Measurements from ENCODE around the gene DSCAML1. TPM values are rescaled to one million over a fixed set of nuclear protein-coding genes. Genes with fewer than 3 reads are reported as not detected.
A peak's percentile ranks its signal among the peaks of the same experiment; 100 is the strongest.

Gene DSCAML1
- total RNA-seq, 1 experiment from 2014 or later, result 0.15 TPM

DNA sequence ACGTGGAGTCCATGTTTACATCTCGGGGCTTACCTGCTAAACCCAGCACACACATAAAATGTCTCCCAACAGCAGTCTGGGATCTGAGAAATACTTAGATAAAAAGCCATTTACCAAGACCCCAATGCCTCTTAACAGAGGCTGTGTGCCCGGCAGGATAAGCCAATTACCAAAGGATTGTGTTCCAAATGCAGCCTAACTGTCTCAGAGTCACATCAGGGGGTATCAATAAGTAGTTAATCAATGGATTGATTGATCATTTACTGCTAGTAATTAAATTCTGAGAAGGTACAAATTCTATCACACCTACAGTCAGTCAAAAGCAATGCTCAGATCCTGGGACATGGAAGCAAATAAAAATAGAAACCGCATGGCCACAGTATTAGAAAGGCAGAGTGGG lies 125.6 kb downstream of the DSCAML1 start:
- peaks cover 41 to 51% of the 10 kb centered on the region in 2 experiments for H3K4me1 Mint-ChIP-seq
- peaks cover 8% of the 10 kb centered on the region; the same call in 1 of the 2 replicates for H3K4me1 ChIP-seq (ENCODE audit: insufficient read depth, low read length)

More for the DNA sequence above, 125.6 kb downstream of the DSCAML1 start:
- no peak overlapping the region for H2AK5ac ChIP-seq (ENCODE audit: insufficient read length, low read length)
- no peak overlapping the region for H4K91ac ChIP-seq (ENCODE audit: insufficient read length, low read depth, low read length)
- H3K9ac ChIP-seq (ENCODE audit: extremely low read depth, insufficient read length, low read length), result no peak overlapping the region
- no CpG with 5 or more reads among the region's 4 CpGs for WGBS (ENCODE audit: extremely low coverage, insufficient read length, low lambda C conversion rate)
- Mint-ChIP-seq H3K27ac (no peak overlapping the region), H3K4me3 (no peak overlapping the region), H3K27me3 (ENCODE audit: low read depth) (peaks cover 55% of the 10 kb centered on the region), H3K36me3 (ENCODE audit: insufficient read depth in 1 of 3, low read depth in 3 of 3) (no peaks in the 10 kb centered on the region; a peak in 1 of 7 replicates), H3K9me3 (peaks cover 0 to 2% of the 10 kb centered on the region in 2 experiments; a peak in 2 of 5 replicates)
- H3K23ac ChIP-seq (ENCODE audit: insufficient read length, low read depth, low read length), result no peak overlapping the region
- H3K27ac ChIP-seq (ENCODE audit: insufficient read length, low read depth, low read length), result no peak overlapping the region
- no peaks in the 10 kb centered on the region for H3K27me3 ChIP-seq (ENCODE audit: insufficient read depth, low read length)
- TF ChIP-seq, protein P1, sequence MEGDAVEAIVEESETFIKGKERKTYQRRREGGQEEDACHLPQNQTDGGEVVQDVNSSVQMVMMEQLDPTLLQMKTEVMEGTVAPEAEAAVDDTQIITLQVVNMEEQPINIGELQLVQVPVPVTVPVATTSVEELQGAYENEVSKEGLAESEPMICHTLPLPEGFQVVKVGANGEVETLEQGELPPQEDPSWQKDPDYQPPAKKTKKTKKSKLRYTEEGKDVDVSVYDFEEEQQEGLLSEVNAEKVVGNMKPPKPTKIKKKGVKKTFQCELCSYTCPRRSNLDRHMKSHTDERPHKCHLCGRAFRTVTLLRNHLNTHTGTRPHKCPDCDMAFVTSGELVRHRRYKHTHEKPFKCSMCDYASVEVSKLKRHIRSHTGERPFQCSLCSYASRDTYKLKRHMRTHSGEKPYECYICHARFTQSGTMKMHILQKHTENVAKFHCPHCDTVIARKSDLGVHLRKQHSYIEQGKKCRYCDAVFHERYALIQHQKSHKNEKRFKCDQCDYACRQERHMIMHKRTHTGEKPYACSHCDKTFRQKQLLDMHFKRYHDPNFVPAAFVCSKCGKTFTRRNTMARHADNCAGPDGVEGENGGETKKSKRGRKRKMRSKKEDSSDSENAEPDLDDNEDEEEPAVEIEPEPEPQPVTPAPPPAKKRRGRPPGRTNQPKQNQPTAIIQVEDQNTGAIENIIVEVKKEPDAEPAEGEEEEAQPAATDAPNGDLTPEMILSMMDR (conservative IDR thresholded peaks at IDR 0.05), result no peak
- H4K8ac ChIP-seq (replicated peaks; ENCODE audit: insufficient read length, low read depth, low read length), result no peak overlapping the region
- no peak overlapping the region for H3K14ac ChIP-seq (ENCODE audit: insufficient read depth, low read length)
- no peaks in the 10 kb centered on the region for H4K20me1 ChIP-seq (ENCODE audit: control insufficient read depth, insufficient read depth, insufficient read length)
- DNase-seq, result no peak
- H3K23me2 ChIP-seq (ENCODE audit: insufficient read length, low read depth, low read length, poor library complexity, severe bottlenecking), result no peaks in the 10 kb centered on the region
- H3K9me3 ChIP-seq (ENCODE audit: control insufficient read depth, low read depth, low read length), result no peaks in the 10 kb centered on the region
- no peak overlapping the region for H2BK12ac ChIP-seq (ENCODE audit: insufficient read length, low read depth, low read length)
- H4K5ac ChIP-seq (ENCODE audit: insufficient read length, low read depth, low read length), result no peak overlapping the region
- H3K4ac ChIP-seq (ENCODE audit: low read depth, low read length), result no peak overlapping the region
- no peak overlapping the region for H2AFZ ChIP-seq (ENCODE audit: low read length)
- H3T11ph ChIP-seq (ENCODE audit: low read length), result no peak overlapping the region
- H2BK20ac ChIP-seq (ENCODE audit: low read depth, low read length, poor library complexity, severe bottlenecking), result no peak overlapping the region
- H2BK120ac ChIP-seq (ENCODE audit: low read depth, low read length, poor library complexity, severe bottlenecking), result no peak overlapping the region
- H3K79me2 ChIP-seq (ENCODE audit: insufficient read depth, low read length), result no peaks in the 10 kb centered on the region
- H2BK5ac ChIP-seq (ENCODE audit: insufficient read length, low read length), result no peak overlapping the region
- H3K18ac ChIP-seq (ENCODE audit: insufficient read length, low read depth, low read length), result no peak overlapping the region
- H2BK15ac ChIP-seq (ENCODE audit: low read depth, low read length), result no peak overlapping the region
- H3K4me2 ChIP-seq (ENCODE audit: insufficient read depth, insufficient read length, low read length), result peak overlapping the region; percentile 5
- no peaks in the 10 kb centered on the region for H3K79me1 ChIP-seq (ENCODE audit: insufficient read depth, low read depth, low read length, poor library complexity, severe bottlenecking)
- no peak overlapping the region for H3K56ac ChIP-seq (ENCODE audit: insufficient read length, low read depth, low read length)

All from H9 (cell line).